ENCODE results near the gene TMEM175. TPM values are rescaled to one million over a fixed set of nuclear protein-coding genes. Genes with fewer than 3 reads are reported as not detected.

The TMEM175 gene
- total and polyA plus RNA-seq, 9 of the 15 experiments (the other 6 are each of a cell fraction or from before 2014, with no cell fraction given) = 0.13 to 30.9 (median 9.4) TPM

DNA sequence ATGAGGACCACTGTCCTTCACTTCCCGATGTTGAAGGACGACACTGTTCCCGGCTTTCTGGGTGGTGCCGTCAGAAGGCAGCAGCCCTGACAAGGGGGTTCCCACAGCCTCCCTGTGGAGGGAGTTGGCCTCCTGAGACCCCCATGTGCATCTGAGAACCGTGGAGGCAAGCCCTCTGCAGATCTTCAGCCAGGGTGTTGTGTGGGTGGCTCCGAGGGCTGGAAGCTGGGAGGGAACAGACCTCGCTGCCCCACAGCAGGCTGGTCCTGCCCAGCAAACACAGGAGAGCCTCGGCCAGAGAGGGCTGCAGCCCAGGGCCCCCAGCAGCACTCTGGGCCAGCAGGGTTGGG is 24.9 kb downstream of the TMEM175 start (continued):
- TF ChIP-seq ZBTB11 (CRISPR knock-in tag; IDR thresholded peaks at IDR 0.05) = no peak
- TF ChIP-seq NFIX (CRISPR knock-in tag; IDR thresholded peaks at IDR 0.05; ENCODE audit: low read depth) = no peak
- TF ChIP-seq PHTF2 (CRISPR knock-in tag; IDR thresholded peaks at IDR 0.05) = no peak
- TF ChIP-seq CBX3 (IDR thresholded peaks at IDR 0.05; ENCODE audit: borderline replicate concordance in 1 of 2, low read length in 2 of 2) = no peak

DNA sequence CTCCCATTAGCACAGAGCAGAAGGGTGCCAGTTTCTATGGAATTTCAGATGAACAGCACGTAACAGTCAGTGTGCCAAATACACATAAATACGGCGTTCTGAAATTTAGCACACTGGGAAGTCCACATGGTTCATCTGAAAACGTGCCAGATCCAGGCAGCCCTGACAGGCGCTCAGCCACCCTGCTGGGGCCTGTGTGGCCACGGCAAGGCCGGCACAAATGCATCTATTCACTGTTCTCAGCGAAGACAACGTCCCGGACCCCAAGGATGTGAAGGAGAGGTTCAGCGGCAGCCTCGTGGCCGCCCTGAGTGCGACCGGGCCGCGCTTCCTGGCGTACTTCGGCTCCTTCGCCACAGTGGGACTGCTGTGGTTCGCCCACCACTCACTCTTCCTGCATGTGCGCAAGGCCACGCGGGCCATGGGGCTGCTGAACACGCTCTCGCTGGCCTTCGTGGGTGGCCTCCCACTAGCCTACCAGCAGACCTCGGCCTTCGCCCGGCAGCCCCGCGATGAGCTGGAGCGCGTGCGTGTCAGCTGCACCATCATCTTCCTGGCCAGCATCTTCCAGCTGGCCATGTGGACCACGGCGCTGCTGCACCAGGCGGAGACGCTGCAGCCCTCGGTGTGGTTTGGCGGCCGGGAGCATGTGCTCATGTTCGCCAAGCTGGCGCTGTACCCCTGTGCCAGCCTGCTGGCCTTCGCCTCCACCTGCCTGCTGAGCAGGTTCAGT is 25.5 kb downstream of the TMEM175 start:
- Histone ChIP-seq H3K4me3 (no peak overlapping the region), H3K4me2 (ENCODE audit: insufficient read depth, low read length) (no peak overlapping the region), H2AFZ (ENCODE audit: low read depth, low read length) (no peak overlapping the region), H3K79me2 (ENCODE audit: control insufficient read depth, insufficient read depth, low read length) (no peaks in the 10 kb centered on the region), H4K20me1 (replicated peaks; ENCODE audit: control insufficient read depth, insufficient read depth, low read length) (no peaks in the 10 kb centered on the region), H3K27me3 (ENCODE audit: control insufficient read depth in 2 of 2, insufficient read depth in 2 of 2, low read length in 2 of 2) (no peaks in the 10 kb centered on the region), H3K4me1 (replicated peaks in 1 of 2; ENCODE audit: control insufficient read depth in 2 of 2, insufficient read depth in 2 of 2, low read length in 2 of 2) (peaks cover 0 to 37% of the 10 kb centered on the region in 2 experiments; a peak in 2 of 5 replicates), H3K9ac (ENCODE audit: insufficient read depth in 1 of 2, low read depth in 2 of 2, low read length in 2 of 2) (0 out of 4 replicates have a peak overlapping the region, but pooled peaks of 1 of the 2 experiments have one; percentile 58), H3K36me3 (ENCODE audit: control insufficient read depth, insufficient read depth, low read length) (peaks cover 11% of the 10 kb centered on the region; the same call in 1 of the 3 replicates), H3K9me3 (replicated peaks; ENCODE audit: control insufficient read depth, insufficient read depth, low read depth, low read length) (no peaks in the 10 kb centered on the region), H3K9me1 (ENCODE audit: control insufficient read depth, insufficient read depth, low read length) (no peaks in the 10 kb centered on the region), H3K27ac (ENCODE audit: extremely low read depth, low read depth, low read length) (no peak overlapping the region)
- ATAC-seq (no peak), FAIRE-seq (no peak), DNase-seq (ENCODE audit: extremely low read depth in 1 of 4, low spot score in 3 of 4) (no peak)
- 93% methylated on average over 42 of the region's 45 CpGs for WGBS (ENCODE audit: insufficient coverage, low coverage, missing lambda C conversion rate)
- intact Hi-C loops (cut with micrococcal nuclease) = no loop called here
- ChIA-PET CTCF (ENCODE audit: low intra/inter-chr PET ratio) (interaction anchor here (0.7 kb wide), 1 partner anchor 115 kb away, joined by 3 read pairs; no protein-coding TSS in a partner anchor), POLR2A (interaction anchor here (0.6 kb wide), 1 partner anchor 13 kb away, joined by 3 read pairs; no protein-coding TSS in a partner anchor)
- no TSS peak for BruUV-seq (replicated peaks)
- in situ Hi-C loops (cut with MboI) = no loop called here
- TF ChIP-seq ZNF589 (CRISPR knock-in tag; IDR thresholded peaks at IDR 0.05; ENCODE audit: low read depth) = no peak
- no peak for TF ChIP-seq GABPA (tag; conservative IDR thresholded peaks at IDR 0.05; ENCODE audit: low read depth)
- TF ChIP-seq POLR2G (IDR thresholded peaks at IDR 0.05; ENCODE audit: low read depth, low read length) = peak; percentile 65
- TF ChIP-seq ZBTB33 (CRISPR knock-in tag; IDR thresholded peaks at IDR 0.05) = peak; percentile 90
- TF ChIP-seq, protein P1, sequence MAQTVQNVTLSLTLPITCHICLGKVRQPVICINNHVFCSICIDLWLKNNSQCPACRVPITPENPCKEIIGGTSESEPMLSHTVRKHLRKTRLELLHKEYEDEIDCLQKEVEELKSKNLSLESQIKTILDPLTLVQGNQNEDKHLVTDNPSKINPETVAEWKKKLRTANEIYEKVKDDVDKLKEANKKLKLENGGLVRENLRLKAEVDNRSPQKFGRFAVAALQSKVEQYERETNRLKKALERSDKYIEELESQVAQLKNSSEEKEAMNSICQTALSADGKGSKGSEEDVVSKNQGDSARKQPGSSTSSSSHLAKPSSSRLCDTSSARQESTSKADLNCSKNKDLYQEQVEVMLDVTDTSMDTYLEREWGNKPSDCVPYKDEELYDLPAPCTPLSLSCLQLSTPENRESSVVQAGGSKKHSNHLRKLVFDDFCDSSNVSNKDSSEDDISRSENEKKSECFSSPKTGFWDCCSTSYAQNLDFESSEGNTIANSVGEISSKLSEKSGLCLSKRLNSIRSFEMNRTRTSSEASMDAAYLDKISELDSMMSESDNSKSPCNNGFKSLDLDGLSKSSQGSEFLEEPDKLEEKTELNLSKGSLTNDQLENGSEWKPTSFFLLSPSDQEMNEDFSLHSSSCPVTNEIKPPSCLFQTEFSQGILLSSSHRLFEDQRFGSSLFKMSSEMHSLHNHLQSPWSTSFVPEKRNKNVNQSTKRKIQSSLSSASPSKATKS (CRISPR knock-in tag; IDR thresholded peaks at IDR 0.05) = no peak
- peak; percentile 38; the same call in 1 of the 2 replicates for TF ChIP-seq HNRNPL (IDR thresholded peaks at IDR 0.05; ENCODE audit: low read depth, low read length)
- no peak for TF ChIP-seq TAF15 (IDR thresholded peaks at IDR 0.05; ENCODE audit: low read depth, low read length)

All from K562 (cell line).